Measurements from ENCODE around the gene SLC18A2. TPM values are rescaled to one million over a fixed set of nuclear protein-coding genes. Genes with fewer than 3 reads are reported as not detected.

Gene SLC18A2
- total RNA-seq, 3 donors from 2014 or later (not counting 1 experiment from before 2014, with no cell fraction given): 0.21 to 8.0 (median 0.36) TPM

GRCh38 chr10:117201826-117202225, 39.1 kb upstream of the SLC18A2 start:
- Mint-ChIP-seq H3K27ac (no peak overlapping the region), H3K4me1 (no peaks in the 10 kb centered on the region), H3K27me3 (ENCODE audit: low read depth in 2 of 2) (peaks cover 0 to 3% of the 10 kb centered on the region in 2 donors), H3K36me3 (no peaks in the 10 kb centered on the region), H3K9me3 (peaks cover 0 to 2% of the 10 kb centered on the region in 2 donors), H3K4me3 (no peak overlapping the region)
- TF ChIP-seq CTCF (IDR thresholded peaks at IDR 0.05): no peak
- 48% methylated on average over 4 of the region's 4 CpGs for WGBS (ENCODE audit: insufficient coverage)
- Histone ChIP-seq H3K4me3 (ENCODE audit: low read length) (no peak overlapping the region), H3K27ac (ENCODE audit: low read length) (no peak overlapping the region), H3K27me3 (ENCODE audit: control insufficient read depth, insufficient read depth, low read length) (no peaks in the 10 kb centered on the region), H3K36me3 (ENCODE audit: control insufficient read depth, insufficient read depth, low read length) (no peaks in the 10 kb centered on the region), H3K9me3 (ENCODE audit: control insufficient read depth, insufficient read depth, low read length) (no peaks in the 10 kb centered on the region), H3K4me1 (ENCODE audit: control insufficient read depth, insufficient read depth, low read length) (no peaks in the 10 kb centered on the region)
- intact Hi-C loops (cut with micrococcal nuclease): no loop called here
- no peak for ATAC-seq
- no peak for DNase-seq

GRCh38 chr10:117204316-117204715, 36.6 kb upstream of the SLC18A2 start:
- intact Hi-C loops (cut with micrococcal nuclease): no loop called here
- DNase-seq: no peak
- no peak overlapping the region for H3K4me3 ChIP-seq (ENCODE audit: low read length)
- H3K4me1 Mint-ChIP-seq: no peaks in the 10 kb centered on the region
- H3K4me3 Mint-ChIP-seq: no peak overlapping the region
- 29% methylated on average over 2 of the region's 2 CpGs for WGBS (ENCODE audit: insufficient coverage)
- H3K27me3 ChIP-seq (ENCODE audit: control insufficient read depth, insufficient read depth, low read length): no peaks in the 10 kb centered on the region
- H3K4me1 ChIP-seq (ENCODE audit: control insufficient read depth, insufficient read depth, low read length): no peaks in the 10 kb centered on the region
- H3K27ac ChIP-seq (ENCODE audit: low read length): no peak overlapping the region
- no peaks in the 10 kb centered on the region for H3K36me3 ChIP-seq (ENCODE audit: control insufficient read depth, insufficient read depth, low read length)
- no peak for TF ChIP-seq CTCF (IDR thresholded peaks at IDR 0.05)
- no peaks in the 10 kb centered on the region for H3K36me3 Mint-ChIP-seq
- H3K9me3 ChIP-seq (ENCODE audit: control insufficient read depth, insufficient read depth, low read length): no peaks in the 10 kb centered on the region
- no peak overlapping the region for H3K27ac Mint-ChIP-seq
- no peak for ATAC-seq
- H3K9me3 Mint-ChIP-seq: peaks cover 0 to 2% of the 10 kb centered on the region in 2 donors
- H3K27me3 Mint-ChIP-seq (ENCODE audit: low read depth in 2 of 2): peaks cover 0 to 3% of the 10 kb centered on the region in 2 donors

GRCh38 chr10:117212176-117212575, 28.7 kb upstream of the SLC18A2 start:
- Histone ChIP-seq H3K27me3 (ENCODE audit: control insufficient read depth, insufficient read depth, low read length) (peaks cover 15% of the 10 kb centered on the region), H3K27ac (ENCODE audit: low read length) (no peak overlapping the region), H3K9me3 (ENCODE audit: control insufficient read depth, insufficient read depth, low read length) (no peaks in the 10 kb centered on the region), H3K36me3 (ENCODE audit: control insufficient read depth, insufficient read depth, low read length) (no peaks in the 10 kb centered on the region), H3K4me1 (ENCODE audit: control insufficient read depth, insufficient read depth, low read length) (peaks cover 10% of the 10 kb centered on the region), H3K4me3 (ENCODE audit: low read length) (no peak overlapping the region)
- peaks cover 3 to 7% of the 10 kb centered on the region in 2 donors for H3K9me3 Mint-ChIP-seq
- intact Hi-C loops (cut with micrococcal nuclease): loop anchor here (10.0 kb wide), 1 partner anchor 233 kb away; no protein-coding TSS in a partner anchor
- no peak for TF ChIP-seq CTCF (IDR thresholded peaks at IDR 0.05)
- no peaks in the 10 kb centered on the region for H3K36me3 Mint-ChIP-seq
- WGBS (ENCODE audit: insufficient coverage): 63% methylated on average over 1 of the region's 1 CpG
- no peak for DNase-seq
- no peak overlapping the region for H3K27ac Mint-ChIP-seq
- H3K27me3 Mint-ChIP-seq (ENCODE audit: low read depth in 2 of 2): peaks cover 29 to 42% of the 10 kb centered on the region in 2 donors
- peaks cover 0 to 9% of the 10 kb centered on the region in 2 donors for H3K4me1 Mint-ChIP-seq
- no peak overlapping the region for H3K4me3 Mint-ChIP-seq
- no peak for ATAC-seq

GRCh38 chr10:117214401-117214800, 26.5 kb upstream of the SLC18A2 start:
- no peak overlapping the region for H3K27ac Mint-ChIP-seq
- H3K36me3 ChIP-seq (ENCODE audit: control insufficient read depth, insufficient read depth, low read length): no peaks in the 10 kb centered on the region
- H3K36me3 Mint-ChIP-seq: no peaks in the 10 kb centered on the region
- H3K27me3 Mint-ChIP-seq (ENCODE audit: low read depth in 2 of 2): peaks cover 29 to 41% of the 10 kb centered on the region in 2 donors
- no peaks in the 10 kb centered on the region for H3K9me3 ChIP-seq (ENCODE audit: control insufficient read depth, insufficient read depth, low read length)
- H3K9me3 Mint-ChIP-seq: peaks cover 3 to 7% of the 10 kb centered on the region in 2 donors
- no peak overlapping the region for H3K4me3 ChIP-seq (ENCODE audit: low read length)
- ATAC-seq (no peak), DNase-seq (no peak)
- H3K4me3 Mint-ChIP-seq: no peak overlapping the region
- H3K4me1 Mint-ChIP-seq: peaks cover 0 to 13% of the 10 kb centered on the region in 2 donors
- no peak overlapping the region for H3K27ac ChIP-seq (ENCODE audit: low read length)
- TF ChIP-seq CTCF (IDR thresholded peaks at IDR 0.05): no peak
- WGBS (ENCODE audit: insufficient coverage): 85% methylated on average over 1 of the region's 1 CpG
- H3K4me1 ChIP-seq (ENCODE audit: control insufficient read depth, insufficient read depth, low read length): peaks cover 14% of the 10 kb centered on the region
- intact Hi-C loops (cut with micrococcal nuclease): loop anchor here (10.0 kb wide), 1 partner anchor 230 kb away; no protein-coding TSS in a partner anchor
- peaks cover 16% of the 10 kb centered on the region for H3K27me3 ChIP-seq (ENCODE audit: control insufficient read depth, insufficient read depth, low read length)

Data from natural killer cell (primary cell).